GM18505 (cell line): Measurements from ENCODE around the gene GSAP.

ENCODE experiments used
- ATAC-seq: cut with Tn5 transposase; IDR thresholded peaks from one replicate; pipeline ENCODE4 v1.9.1; 2021; ENCODE audit not compliant: unreplicated experiment
- POLR2A ChIP-seq: IDR thresholded peaks from 4 replicates; pipeline ENCODE4 v1.6.1; 2011; ENCODE audit warnings: borderline replicate concordance; ENCODE audit not compliant: insufficient read depth, insufficient read length; ENCODE audit errors: extremely low read depth

Gene GSAP

DNA sequence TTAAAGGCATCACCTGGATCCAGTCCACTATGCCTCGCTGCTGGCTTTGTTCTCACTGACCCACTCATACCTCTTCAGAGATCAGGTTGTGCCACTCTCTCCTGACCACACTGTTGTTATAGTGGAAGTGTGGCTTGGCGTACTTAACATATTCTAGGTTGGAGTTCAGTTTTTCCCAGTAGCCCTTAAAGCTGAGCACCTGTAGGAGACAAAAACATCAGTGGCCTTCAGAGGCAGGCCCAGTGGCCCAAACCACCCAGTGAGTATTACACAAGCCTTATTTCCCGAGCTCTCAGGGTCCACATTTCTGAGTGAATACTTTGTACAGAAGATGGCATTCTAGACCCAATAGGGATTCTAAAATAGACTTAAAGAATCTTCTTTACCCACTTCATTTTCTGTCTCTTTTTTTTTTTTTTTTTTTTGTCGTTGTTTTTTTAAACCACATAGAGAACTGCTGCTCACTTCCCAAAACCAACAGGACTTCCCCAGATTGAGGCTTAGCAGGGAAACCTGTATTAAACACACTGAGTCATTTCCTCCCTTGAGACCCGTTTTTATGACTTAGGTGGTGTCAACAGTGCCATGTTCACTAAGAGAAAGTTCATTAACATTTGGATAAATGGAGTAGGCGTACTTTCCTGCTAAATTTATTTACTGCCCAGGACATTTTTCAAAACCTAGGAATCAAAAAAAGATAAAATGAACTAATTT lies 85.8 kb downstream of the GSAP start:
- no peak for TF ChIP-seq POLR2A
- peak; percentile 62 for ATAC-seq

DNA sequence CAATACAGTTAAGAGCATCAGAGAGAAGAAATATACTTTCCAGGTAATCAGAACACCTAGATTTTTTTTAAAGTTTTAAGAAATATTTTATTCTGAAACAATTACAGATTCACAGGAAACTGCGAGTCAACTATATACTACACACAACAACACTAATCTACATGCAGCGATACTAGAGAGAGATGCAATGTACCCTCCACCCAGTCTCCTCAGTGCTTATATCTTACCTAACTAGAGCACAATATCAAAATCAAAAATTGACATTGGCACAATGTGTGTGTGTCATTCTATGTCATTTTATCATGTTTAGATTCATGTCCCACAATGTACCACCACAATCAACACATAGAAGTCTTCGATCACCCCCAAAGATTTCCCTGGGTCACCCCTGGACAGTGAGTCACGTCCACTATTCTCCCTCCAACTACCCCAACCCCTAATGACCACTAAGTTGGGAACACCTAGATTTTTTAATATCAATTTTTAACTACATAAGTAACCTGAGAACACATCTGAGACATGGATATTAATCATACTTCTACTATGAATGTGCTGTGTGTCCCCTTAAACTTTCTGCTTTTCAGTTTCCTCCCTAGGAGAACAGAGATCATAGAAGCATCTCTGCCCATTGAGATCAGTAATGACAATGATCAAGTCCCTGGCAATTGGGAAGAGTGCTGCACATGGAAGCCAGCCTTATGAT lies 86.5 kb downstream of the GSAP start:
- no peak for TF ChIP-seq POLR2A
- ATAC-seq = no peak

DNA sequence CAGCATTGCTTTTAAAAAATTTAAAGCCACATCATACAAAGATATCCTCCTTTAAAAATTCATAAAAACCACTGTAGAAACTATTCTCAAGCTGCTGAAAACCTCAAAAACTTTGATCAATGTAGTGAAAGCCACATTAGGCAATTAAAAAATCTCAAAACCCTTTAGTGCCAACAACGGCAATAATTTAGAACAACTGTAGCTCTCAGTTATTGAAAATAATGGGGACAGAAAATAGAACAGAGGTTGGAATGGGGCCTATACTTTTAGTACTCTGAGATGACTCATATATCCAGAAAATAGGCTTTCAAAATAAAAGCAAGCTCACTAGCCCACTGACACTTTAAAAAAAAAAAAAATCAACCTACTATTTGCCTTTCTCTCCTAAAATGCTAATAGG lies 87.5 kb downstream of the GSAP start:
- TF ChIP-seq POLR2A = no peak
- ATAC-seq = no peak

DNA sequence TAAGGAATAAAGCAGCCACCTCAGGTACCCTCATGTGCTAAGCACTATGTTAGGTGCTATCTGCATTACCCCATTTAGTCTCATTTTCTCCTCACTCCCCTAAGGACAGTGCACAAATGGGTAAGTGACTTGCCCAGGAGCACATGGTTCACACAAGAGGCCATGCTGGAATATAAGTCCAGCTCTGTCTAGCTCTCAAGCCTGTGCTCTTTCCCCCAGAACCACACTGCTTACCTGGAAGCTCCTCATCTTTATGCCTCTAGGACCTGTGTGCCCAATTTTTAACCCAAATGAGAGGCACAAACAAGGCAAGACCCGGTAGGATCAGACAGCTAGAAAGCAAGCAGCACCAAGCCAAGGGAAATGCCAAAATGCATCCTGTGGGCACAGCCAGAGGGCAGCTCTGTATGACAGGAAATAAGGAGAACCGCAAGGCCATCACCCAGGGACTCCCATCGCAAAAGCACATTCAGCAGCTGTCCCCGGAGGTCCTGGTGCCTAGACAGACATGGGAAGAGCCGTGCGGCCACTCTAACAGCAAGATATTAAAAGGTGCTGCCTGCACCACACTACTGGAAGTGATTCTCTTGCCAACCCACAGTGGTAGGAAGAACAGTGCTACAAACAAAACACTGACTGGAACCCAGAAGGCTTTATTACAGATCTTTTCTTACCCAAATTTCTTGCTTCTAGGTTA lies 88.1 kb downstream of the GSAP start:
- ATAC-seq = no peak
- no peak for TF ChIP-seq POLR2A

DNA sequence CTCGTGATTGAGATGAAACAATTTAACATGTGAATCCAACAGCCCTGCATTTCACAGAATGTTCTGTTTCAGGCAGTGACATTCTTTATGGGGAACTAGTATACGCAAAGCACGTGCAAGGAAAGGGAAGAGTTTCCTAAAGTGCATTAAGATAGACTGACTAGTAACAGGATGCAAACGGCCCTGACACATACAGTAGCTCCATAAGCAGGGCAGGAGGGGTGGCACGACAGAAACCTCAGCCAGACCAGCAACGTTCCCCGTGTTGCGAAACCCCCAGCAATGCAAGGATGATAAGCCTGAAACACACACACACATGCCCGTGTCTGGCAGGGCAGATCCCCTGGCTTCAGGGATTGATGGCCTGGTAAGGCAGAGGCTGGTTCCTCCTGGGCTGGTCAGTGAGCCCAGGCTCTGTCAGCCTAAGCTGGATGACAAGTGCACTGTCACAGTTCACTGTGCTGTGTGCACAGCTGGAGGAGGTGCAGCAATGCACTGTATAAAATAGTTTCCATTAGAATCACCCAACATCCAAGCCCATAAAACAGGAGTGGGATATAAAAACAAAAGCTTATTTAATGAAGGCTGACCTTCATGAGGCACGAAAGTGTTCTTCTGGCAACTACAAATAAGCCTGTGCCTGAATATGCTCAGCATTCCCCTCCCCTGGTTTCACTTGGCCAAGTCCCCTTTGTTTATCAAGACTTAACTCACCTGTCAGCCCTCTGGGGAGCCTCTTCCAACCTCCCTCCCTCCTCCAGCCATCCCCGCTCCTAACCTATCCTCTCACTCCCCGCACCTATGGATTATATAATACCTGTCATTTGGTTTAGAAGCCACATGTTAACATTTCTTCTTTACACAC lies 88.8 kb downstream of the GSAP start:
- TF ChIP-seq POLR2A = no peak
- ATAC-seq = no peak

DNA sequence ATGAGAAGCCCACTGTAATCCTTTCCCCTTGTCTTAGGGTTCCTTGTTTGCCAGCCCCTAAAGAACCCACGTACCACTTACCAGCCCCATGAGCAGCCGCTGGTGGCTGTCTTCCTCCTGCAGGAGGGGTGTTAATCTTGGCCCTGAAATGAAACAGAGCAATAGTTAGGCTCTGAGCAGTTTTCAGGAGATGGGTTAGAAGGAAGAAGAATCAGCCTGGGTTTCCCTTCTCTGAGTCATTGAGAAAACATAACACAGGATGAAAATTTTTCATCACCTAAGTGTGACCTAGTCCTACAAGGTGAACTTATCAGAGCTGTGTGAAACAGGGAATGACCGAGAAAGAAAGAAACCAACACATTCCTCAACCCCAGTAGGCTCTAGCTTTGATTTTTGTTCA lies 90.0 kb downstream of the GSAP start:
- no peak for ATAC-seq
- TF ChIP-seq POLR2A = no peak

DNA sequence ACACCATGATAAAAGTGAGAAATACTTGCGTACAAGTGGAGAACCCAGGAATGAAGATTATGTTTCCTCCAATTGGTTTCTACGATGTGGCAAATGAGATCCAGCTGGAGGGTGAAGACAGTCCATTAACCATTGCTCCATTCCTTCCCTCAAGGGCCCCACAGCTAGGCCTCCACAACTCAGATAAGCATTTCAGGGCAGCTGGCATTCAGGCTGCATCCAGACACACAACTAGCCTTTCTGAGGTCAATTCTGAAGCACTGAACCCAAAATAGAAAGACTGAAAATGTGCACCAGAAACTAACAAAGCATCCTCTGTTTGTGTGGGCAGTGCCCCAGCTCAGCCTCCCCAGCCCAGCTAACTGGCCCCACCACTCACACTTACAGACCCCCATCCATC lies 94.8 kb downstream of the GSAP start:
- TF ChIP-seq POLR2A = no peak
- ATAC-seq = no peak

DNA sequence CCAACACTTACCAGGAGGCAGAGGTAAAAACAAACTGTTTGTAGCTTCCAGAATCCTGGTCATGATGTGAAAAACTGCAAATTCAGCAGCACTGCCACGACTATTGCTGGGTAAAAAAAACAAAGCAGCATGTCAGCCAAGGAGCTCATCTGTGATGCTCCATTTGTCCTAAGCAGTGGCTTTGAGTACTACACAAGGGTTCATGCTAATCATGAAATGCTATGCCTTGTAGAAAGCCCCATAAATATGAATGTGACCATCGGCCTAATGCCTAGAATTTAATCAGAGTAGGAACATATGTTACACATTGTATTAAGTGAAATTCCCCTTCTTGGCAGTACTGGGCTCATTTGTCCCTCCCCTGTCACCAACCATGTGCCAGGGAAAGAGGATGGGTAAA lies 95.4 kb downstream of the GSAP start:
- TF ChIP-seq POLR2A = no peak
- no peak for ATAC-seq

DNA sequence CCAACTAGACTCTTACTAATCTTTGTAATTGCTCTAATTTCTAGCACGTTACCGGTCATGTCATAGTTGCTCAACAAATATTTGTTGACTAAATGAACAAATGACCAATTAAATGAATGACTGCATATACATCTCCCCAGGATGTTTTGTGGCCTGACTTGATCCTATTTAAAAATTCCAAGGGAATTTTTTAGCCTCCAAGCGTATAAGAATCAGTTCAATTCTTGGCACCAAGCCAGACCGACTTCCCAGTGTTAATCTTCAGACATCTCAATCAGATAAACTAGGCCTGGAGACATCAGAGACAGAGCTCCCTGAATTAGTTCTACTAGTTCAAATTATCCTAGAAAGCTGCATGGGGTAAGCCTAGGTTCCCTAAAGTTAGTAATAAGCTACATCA lies 96.0 kb downstream of the GSAP start:
- ATAC-seq = no peak
- no peak for TF ChIP-seq POLR2A

DNA sequence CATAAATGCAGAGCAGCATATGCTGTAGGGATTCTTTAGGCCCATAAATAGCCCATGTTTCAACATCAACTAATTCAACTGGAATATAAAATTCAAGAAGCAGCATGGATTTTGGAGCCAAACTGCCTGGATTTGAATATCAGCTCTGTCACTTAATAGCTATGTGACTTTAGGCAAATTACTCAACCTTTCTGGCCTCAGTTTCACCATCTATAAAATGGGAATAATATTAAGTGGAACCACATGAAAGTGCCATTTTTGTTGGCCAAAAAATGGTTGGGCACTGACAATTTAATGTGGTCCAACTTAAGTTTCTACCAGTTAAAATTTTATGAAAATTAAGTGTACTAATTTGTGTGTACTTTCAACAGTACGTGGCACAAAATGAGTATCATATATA lies 98.1 kb downstream of the GSAP start:
- no peak for ATAC-seq
- TF ChIP-seq POLR2A = no peak

DNA sequence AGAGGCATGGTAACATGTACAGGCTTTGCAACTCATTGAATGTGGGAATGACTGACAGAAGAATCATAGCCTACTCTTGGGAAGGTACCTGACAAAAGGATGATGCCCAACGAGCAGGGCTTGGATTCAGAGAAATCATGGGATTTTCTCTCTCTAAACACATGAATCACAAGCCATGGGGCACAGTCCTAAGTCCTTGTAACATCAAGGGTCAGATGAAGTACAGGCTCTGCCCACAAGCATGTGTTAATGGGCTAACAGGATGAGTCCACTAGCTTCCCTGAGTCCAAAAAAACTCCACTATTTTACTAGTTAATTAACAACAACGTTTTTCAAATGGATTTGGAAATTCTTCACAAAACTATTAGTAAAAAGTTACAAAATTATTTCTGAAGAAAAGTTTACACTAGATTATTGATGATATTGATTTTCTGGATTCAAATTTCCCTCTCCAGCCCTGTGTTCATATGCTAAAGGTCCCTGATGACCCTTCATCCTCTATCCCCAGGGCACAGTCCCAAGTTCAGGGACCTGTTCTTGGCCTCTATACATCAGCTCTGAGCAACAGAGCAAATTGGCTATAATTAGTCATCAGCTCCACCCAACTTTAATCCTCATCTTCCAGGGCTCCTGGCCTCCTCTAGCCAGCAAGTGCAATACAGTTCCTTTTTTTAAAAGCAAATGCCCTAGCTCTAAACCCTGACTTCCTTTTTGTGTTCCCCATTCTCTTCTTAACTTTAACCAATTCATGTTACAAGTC lies 99.8 kb downstream of the GSAP start:
- no peak for ATAC-seq
- TF ChIP-seq POLR2A = no peak

DNA sequence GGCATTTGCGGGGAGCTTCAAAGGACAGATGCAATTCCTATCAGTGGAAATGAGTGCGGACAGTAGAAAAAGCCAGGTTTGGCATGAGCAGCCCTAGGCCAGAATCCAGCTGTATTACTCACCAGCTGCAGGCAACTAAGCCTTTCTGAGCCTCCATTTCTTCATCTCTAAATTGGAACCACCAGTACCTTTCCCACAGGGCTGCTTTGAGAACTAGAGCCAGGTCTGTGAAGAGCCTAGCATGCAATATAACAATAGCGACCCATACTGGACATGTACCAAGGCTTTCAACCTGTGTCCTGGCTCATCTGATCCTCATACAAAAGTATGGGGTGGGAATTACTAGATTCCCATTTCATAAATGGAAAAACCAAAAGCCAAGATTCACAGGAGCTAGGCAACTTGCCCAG lies 101.0 kb downstream of the GSAP start:
- no peak for ATAC-seq
- no peak for TF ChIP-seq POLR2A
